ENCODE measurements around the gene ZNF529. TPM values are rescaled to one million over a fixed set of nuclear protein-coding genes. Genes with fewer than 3 reads are reported as not detected.

The ZNF529 gene
- total and polyA plus RNA-seq, 2 of the 13 experiments (the other 11 are each of a cell fraction or from before 2014, with no cell fraction given) = 9.3 to 10.6 TPM

DNA sequence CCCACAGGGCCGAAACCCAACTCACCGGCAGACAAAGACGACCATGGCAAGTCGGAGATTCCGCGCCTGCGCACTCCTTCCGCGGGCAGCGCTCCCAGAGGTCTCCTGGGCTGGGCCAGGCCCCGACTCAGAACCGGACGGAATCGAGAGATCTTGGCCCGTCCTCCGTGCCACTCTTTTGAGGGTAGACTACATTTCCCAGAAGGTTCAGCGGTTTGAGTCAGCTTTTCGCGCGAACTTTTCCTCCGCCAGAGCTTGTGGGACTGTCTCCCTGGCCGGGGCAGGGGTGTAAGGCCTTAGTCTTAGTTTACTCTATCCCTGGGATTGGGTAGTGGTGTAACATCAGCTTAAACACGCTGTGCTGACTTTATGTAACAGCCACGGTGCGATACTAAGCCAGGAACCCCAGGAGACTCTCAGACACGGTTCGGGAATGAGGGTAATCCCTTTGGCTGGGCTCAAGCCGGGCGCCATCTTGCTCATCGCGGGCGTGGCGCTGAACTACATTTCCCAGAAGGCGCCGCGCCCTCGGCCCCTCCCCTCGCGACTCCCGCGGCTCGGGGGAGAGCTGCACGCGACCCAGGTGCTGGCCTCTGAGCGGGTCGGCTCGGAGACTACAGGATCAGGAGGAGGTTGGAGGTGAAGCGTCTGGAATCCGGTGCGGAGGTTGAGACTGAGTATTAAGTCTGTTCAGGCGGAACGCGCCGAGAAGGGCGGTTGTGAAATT lies 44.7 kb downstream of the ZNF529 start, which contains the start of gene ZNF260 (continued):
- TF ChIP-seq, protein P1, sequence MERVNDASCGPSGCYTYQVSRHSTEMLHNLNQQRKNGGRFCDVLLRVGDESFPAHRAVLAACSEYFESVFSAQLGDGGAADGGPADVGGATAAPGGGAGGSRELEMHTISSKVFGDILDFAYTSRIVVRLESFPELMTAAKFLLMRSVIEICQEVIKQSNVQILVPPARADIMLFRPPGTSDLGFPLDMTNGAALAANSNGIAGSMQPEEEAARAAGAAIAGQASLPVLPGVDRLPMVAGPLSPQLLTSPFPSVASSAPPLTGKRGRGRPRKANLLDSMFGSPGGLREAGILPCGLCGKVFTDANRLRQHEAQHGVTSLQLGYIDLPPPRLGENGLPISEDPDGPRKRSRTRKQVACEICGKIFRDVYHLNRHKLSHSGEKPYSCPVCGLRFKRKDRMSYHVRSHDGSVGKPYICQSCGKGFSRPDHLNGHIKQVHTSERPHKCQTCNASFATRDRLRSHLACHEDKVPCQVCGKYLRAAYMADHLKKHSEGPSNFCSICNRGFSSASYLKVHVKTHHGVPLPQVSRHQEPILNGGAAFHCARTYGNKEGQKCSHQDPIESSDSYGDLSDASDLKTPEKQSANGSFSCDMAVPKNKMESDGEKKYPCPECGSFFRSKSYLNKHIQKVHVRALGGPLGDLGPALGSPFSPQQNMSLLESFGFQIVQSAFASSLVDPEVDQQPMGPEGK (CRISPR knock-in tag; IDR thresholded peaks at IDR 0.05) = peak; percentile 21
- TF ChIP-seq MXI1 (IDR thresholded peaks at IDR 0.05; ENCODE audit: borderline replicate concordance, low read depth, low read length) = peak; percentile 88; the same call in 2 of the 3 replicates
- no peak for TF ChIP-seq ZNF460 (CRISPR knock-in tag; IDR thresholded peaks at IDR 0.05; ENCODE audit: borderline replicate concordance)
- TF ChIP-seq, protein P2, sequence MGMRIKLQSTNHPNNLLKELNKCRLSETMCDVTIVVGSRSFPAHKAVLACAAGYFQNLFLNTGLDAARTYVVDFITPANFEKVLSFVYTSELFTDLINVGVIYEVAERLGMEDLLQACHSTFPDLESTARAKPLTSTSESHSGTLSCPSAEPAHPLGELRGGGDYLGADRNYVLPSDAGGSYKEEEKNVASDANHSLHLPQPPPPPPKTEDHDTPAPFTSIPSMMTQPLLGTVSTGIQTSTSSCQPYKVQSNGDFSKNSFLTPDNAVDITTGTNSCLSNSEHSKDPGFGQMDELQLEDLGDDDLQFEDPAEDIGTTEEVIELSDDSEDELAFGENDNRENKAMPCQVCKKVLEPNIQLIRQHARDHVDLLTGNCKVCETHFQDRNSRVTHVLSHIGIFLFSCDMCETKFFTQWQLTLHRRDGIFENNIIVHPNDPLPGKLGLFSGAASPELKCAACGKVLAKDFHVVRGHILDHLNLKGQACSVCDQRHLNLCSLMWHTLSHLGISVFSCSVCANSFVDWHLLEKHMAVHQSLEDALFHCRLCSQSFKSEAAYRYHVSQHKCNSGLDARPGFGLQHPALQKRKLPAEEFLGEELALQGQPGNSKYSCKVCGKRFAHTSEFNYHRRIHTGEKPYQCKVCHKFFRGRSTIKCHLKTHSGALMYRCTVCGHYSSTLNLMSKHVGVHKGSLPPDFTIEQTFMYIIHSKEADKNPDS (CRISPR knock-in tag; IDR thresholded peaks at IDR 0.05) = no peak
- TF ChIP-seq ZNF558 (CRISPR knock-in tag; IDR thresholded peaks at IDR 0.05; ENCODE audit: borderline replicate concordance) = no peak
- TF ChIP-seq ZNF550 (CRISPR knock-in tag; IDR thresholded peaks at IDR 0.05; ENCODE audit: borderline replicate concordance) = no peak
- TF ChIP-seq, protein P3, sequence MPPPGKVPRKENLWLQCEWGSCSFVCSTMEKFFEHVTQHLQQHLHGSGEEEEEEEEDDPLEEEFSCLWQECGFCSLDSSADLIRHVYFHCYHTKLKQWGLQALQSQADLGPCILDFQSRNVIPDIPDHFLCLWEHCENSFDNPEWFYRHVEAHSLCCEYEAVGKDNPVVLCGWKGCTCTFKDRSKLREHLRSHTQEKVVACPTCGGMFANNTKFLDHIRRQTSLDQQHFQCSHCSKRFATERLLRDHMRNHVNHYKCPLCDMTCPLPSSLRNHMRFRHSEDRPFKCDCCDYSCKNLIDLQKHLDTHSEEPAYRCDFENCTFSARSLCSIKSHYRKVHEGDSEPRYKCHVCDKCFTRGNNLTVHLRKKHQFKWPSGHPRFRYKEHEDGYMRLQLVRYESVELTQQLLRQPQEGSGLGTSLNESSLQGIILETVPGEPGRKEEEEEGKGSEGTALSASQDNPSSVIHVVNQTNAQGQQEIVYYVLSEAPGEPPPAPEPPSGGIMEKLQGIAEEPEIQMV (CRISPR knock-in tag; IDR thresholded peaks at IDR 0.05; ENCODE audit: low read depth) = 0 out of 2 replicates have a peak, but pooled peaks have one; percentile 45
- no peak for TF ChIP-seq ZBTB20 (CRISPR knock-in tag; IDR thresholded peaks at IDR 0.05; ENCODE audit: borderline replicate concordance, low read depth)
- TF ChIP-seq CBX2 (IDR thresholded peaks at IDR 0.05; ENCODE audit: low read depth, low read length) = no peak
- no peak for TF ChIP-seq CBX2 (CRISPR knock-in tag; IDR thresholded peaks at IDR 0.05; ENCODE audit: low read depth)
- peak; percentile 84 for TF ChIP-seq KMT2B (CRISPR knock-in tag; IDR thresholded peaks at IDR 0.05)
- 0 out of 2 replicates have a peak, but pooled peaks have one; percentile 44 for TF ChIP-seq ZNF264 (CRISPR knock-in tag; IDR thresholded peaks at IDR 0.05)
- TF ChIP-seq CEBPB (IDR thresholded peaks at IDR 0.05; ENCODE audit: borderline replicate concordance, low read depth, low read length) = no peak
- no peak; the same call in 1 of the 2 replicates for TF ChIP-seq RXRB (CRISPR knock-in tag; IDR thresholded peaks at IDR 0.05; ENCODE audit: borderline replicate concordance)
- TF ChIP-seq ZIK1 (CRISPR knock-in tag; IDR thresholded peaks at IDR 0.05; ENCODE audit: borderline replicate concordance, low read depth) = no peak
- no peak for TF ChIP-seq TBL1XR1 (IDR thresholded peaks at IDR 0.05; ENCODE audit: borderline replicate concordance, low read length, partially characterized antibody)

Data from HepG2 (cell line).